ENCODE measurements around the gene SPCS3.

The SPCS3 gene

DNA sequence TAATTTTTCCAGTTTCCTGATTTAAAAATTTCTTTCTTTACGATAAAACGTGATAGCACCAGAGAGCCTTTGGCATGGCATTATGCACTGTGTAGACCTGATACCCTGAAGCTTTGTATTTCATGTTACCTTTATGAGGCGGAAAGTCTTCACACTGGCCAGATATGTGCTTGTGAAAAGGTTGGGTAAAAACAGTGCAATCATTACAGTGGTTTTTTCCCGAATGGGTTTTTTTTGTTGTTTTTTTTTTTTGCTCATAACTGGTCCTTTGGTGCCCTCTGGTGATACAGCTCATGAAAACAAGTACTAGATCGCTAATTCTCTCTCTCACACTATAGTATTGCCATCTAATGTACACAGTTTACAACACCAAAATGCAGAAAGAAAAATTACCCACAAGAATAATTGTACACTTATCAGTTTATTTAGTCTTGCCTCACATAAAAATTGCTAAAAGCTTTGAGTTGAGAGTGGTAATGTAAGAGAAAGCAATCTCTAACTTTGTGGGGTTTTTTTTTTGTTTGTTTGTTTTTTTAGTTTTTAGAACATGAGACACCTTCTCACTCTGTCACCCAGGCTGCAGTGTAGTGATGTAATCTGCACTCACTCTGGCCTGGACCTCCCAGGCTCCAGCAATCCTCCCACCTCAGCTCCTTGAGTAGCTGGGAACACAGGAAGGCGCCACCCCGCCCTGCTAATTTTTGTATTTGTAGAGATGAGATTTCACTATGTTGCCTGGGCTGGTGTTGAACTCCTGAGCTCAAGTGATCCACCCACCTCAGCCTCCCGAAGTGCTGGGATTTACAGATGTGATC is 21.3 kb downstream of the SPCS3 start:
- ChIA-PET CTCF (interaction anchor here (0.6 to 2.7 kb wide), 20 partner anchors 10 to 862 kb away, joined by 3 to 21 read pairs (median 4); no protein-coding TSS in a partner anchor), POLR2A (no interaction called here)
- Histone ChIP-seq H3K27ac (ENCODE audit: extremely low read depth, low read depth, low read length) (no peak overlapping the region), H3K36me3 (ENCODE audit: control insufficient read depth in 2 of 2, insufficient read depth in 1 of 2, low read length in 2 of 2) (no peaks in the 10 kb centered on the region), H3K4me1 (ENCODE audit: control insufficient read depth, insufficient read depth, low read length) (no peaks in the 10 kb centered on the region), H3K4me3 (ENCODE audit: low read depth, low read length) (no peak overlapping the region), H3K9me3 (ENCODE audit: control insufficient read depth, insufficient read depth, low read depth, low read length) (no peaks in the 10 kb centered on the region)
- TF ChIP-seq ZNF221 (tag by site-specific recombination; IDR thresholded peaks at IDR 0.05; ENCODE audit: borderline replicate concordance): no peak
- TF ChIP-seq, protein P1, sequence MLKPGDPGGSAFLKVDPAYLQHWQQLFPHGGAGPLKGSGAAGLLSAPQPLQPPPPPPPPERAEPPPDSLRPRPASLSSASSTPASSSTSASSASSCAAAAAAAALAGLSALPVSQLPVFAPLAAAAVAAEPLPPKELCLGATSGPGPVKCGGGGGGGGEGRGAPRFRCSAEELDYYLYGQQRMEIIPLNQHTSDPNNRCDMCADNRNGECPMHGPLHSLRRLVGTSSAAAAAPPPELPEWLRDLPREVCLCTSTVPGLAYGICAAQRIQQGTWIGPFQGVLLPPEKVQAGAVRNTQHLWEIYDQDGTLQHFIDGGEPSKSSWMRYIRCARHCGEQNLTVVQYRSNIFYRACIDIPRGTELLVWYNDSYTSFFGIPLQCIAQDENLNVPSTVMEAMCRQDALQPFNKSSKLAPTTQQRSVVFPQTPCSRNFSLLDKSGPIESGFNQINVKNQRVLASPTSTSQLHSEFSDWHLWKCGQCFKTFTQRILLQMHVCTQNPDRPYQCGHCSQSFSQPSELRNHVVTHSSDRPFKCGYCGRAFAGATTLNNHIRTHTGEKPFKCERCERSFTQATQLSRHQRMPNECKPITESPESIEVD (tag by site-specific recombination; IDR thresholded peaks at IDR 0.05): 0 out of 2 replicates have a peak, but pooled peaks have one; percentile 16
- TF ChIP-seq, protein P2, sequence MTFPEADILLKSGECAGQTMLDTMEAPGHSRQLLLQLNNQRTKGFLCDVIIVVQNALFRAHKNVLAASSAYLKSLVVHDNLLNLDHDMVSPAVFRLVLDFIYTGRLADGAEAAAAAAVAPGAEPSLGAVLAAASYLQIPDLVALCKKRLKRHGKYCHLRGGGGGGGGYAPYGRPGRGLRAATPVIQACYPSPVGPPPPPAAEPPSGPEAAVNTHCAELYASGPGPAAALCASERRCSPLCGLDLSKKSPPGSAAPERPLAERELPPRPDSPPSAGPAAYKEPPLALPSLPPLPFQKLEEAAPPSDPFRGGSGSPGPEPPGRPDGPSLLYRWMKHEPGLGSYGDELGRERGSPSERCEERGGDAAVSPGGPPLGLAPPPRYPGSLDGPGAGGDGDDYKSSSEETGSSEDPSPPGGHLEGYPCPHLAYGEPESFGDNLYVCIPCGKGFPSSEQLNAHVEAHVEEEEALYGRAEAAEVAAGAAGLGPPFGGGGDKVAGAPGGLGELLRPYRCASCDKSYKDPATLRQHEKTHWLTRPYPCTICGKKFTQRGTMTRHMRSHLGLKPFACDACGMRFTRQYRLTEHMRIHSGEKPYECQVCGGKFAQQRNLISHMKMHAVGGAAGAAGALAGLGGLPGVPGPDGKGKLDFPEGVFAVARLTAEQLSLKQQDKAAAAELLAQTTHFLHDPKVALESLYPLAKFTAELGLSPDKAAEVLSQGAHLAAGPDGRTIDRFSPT (tag by site-specific recombination; IDR thresholded peaks at IDR 0.05): no peak
- no peak for TF ChIP-seq ZNF510 (tag by site-specific recombination; IDR thresholded peaks at IDR 0.05; ENCODE audit: insufficient replicate concordance)
- TF ChIP-seq ZNF660 (tag by site-specific recombination; IDR thresholded peaks at IDR 0.05): 0 out of 2 replicates have a peak, but pooled peaks have one; percentile 42
- no peak for TF ChIP-seq ZNF148 (tag by site-specific recombination; IDR thresholded peaks at IDR 0.05; ENCODE audit: borderline replicate concordance)
- TF ChIP-seq ZNF654 (tag by site-specific recombination; IDR thresholded peaks at IDR 0.05; ENCODE audit: low read depth): peak; percentile 86
- TF ChIP-seq YY1 (tag by site-specific recombination; IDR thresholded peaks at IDR 0.05): no peak
- TF ChIP-seq, protein P3, sequence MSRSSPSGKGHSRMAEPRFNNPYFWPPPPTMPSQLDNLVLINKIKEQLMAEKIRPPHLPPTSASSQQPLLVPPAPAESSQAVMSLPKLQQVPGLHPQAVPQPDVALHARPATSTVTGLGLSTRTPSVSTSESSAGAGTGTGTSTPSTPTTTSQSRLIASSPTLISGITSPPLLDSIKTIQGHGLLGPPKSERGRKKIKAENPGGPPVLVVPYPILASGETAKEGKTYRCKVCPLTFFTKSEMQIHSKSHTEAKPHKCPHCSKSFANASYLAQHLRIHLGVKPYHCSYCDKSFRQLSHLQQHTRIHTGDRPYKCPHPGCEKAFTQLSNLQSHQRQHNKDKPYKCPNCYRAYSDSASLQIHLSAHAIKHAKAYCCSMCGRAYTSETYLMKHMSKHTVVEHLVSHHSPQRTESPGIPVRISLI (tag by site-specific recombination; IDR thresholded peaks at IDR 0.05): peak; percentile 95
- TF ChIP-seq GLIS1 (tag by site-specific recombination; IDR thresholded peaks at IDR 0.05): peak; percentile 32; the same call in 1 of the 2 replicates
- TF ChIP-seq ZNF423 (tag by site-specific recombination; IDR thresholded peaks at IDR 0.05): no peak
- TF ChIP-seq, protein P4, sequence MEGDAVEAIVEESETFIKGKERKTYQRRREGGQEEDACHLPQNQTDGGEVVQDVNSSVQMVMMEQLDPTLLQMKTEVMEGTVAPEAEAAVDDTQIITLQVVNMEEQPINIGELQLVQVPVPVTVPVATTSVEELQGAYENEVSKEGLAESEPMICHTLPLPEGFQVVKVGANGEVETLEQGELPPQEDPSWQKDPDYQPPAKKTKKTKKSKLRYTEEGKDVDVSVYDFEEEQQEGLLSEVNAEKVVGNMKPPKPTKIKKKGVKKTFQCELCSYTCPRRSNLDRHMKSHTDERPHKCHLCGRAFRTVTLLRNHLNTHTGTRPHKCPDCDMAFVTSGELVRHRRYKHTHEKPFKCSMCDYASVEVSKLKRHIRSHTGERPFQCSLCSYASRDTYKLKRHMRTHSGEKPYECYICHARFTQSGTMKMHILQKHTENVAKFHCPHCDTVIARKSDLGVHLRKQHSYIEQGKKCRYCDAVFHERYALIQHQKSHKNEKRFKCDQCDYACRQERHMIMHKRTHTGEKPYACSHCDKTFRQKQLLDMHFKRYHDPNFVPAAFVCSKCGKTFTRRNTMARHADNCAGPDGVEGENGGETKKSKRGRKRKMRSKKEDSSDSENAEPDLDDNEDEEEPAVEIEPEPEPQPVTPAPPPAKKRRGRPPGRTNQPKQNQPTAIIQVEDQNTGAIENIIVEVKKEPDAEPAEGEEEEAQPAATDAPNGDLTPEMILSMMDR (tag by site-specific recombination; IDR thresholded peaks at IDR 0.05): peak; percentile 25; the same call in 1 of the 2 replicates
- TF ChIP-seq ZNF664 (tag by site-specific recombination; IDR thresholded peaks at IDR 0.05): no peak

- CTCF ChIA-PET: interaction anchor here (0.7 to 1.3 kb wide), 4 partner anchors 9 to 356 kb away, joined by 3 to 4 read pairs (median 3); no protein-coding TSS in a partner anchor
- TF ChIP-seq ZNF2 (tag by site-specific recombination; IDR thresholded peaks at IDR 0.05) (no peak), ZFP37 (tag by site-specific recombination; IDR thresholded peaks at IDR 0.05) (no peak), ZNF624 (tag by site-specific recombination; IDR thresholded peaks at IDR 0.05) (no peak)
- no peaks in the 10 kb centered on the region for H3K36me3 ChIP-seq (ENCODE audit: control insufficient read depth in 2 of 2, insufficient read depth in 1 of 2, low read length in 2 of 2)
- no peaks in the 10 kb centered on the region for H3K9me3 ChIP-seq (ENCODE audit: control insufficient read depth, insufficient read depth, low read depth, low read length)
- POLR2A ChIA-PET: no interaction called here
- no peaks in the 10 kb centered on the region for H3K4me1 ChIP-seq (ENCODE audit: control insufficient read depth, insufficient read depth, low read length)
- H3K4me3 ChIP-seq (ENCODE audit: low read depth, low read length): no peak overlapping the region
- no peak overlapping the region for H3K27ac ChIP-seq (ENCODE audit: extremely low read depth, low read depth, low read length)
These were observed 22.6 kb downstream of the SPCS3 start for GRCh38 chr4:176342384-176342783.
